Measurements from ENCODE around the gene ARHGAP25. TPM values are rescaled to one million over a fixed set of nuclear protein-coding genes. Genes with fewer than 3 reads are reported as not detected.

The ARHGAP25 gene
- total RNA-seq, 1 experiment from 2014 or later, result not detected

DNA sequence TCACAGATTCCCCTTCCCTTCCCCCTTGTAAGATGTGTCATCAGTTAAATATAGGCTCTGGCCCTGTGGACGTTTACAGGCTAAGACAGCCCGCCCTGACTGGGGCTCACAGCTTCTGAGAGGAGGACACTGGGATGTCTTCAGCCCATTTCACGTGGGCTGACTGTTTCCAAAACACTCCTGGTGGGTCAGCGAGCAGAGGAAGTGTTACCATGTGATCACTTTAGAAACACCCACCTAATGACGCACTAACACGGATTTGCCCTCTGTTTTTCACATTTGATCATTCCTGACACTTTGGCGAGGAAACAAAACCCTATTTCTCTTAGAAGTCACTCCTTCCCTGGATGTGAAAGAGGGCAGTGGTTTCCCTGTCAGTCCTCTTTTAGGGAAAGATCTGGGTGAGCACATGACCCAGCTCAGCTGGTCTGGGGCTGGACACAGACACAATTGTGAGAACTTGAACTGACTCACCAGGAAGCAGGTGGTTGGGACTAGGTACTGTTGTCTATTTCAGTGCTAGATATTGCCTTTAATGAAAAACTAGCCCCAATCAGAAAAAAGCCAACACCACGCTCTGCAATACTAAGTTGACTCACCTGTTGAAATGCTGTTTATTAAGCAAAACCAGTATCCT lies 97.7 kb downstream of the ARHGAP25 start:
- H3K4me3 ChIP-seq, result no peak overlapping the region
- peak; percentile 17 to 39 for DNase-seq
- TF ChIP-seq, protein P1, sequence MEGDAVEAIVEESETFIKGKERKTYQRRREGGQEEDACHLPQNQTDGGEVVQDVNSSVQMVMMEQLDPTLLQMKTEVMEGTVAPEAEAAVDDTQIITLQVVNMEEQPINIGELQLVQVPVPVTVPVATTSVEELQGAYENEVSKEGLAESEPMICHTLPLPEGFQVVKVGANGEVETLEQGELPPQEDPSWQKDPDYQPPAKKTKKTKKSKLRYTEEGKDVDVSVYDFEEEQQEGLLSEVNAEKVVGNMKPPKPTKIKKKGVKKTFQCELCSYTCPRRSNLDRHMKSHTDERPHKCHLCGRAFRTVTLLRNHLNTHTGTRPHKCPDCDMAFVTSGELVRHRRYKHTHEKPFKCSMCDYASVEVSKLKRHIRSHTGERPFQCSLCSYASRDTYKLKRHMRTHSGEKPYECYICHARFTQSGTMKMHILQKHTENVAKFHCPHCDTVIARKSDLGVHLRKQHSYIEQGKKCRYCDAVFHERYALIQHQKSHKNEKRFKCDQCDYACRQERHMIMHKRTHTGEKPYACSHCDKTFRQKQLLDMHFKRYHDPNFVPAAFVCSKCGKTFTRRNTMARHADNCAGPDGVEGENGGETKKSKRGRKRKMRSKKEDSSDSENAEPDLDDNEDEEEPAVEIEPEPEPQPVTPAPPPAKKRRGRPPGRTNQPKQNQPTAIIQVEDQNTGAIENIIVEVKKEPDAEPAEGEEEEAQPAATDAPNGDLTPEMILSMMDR (conservative IDR thresholded peaks at IDR 0.05), result no peak
- TF ChIP-seq EZH2 (IDR thresholded peaks at IDR 0.05; ENCODE audit: low read depth), result no peak
- H3K36me3 ChIP-seq (ENCODE audit: low read depth), result no peaks in the 10 kb centered on the region
- ChIA-PET POLR2A (ENCODE audit: unreplicated experiment) (interaction anchor here (0.6 kb wide), 1 partner anchor 47 kb away, joined by 3 read pairs; no protein-coding TSS in a partner anchor), CTCF (no interaction called here)
- intact Hi-C loops (cut with micrococcal nuclease; ENCODE audit: unreplicated experiment), result no loop called here
- H3K27me3 ChIP-seq (ENCODE audit: insufficient read depth, low read depth), result no peaks in the 10 kb centered on the region
- BruUV-seq (replicated peaks), result no TSS peak
- H3K27ac ChIP-seq, result no peak overlapping the region
- no peaks in the 10 kb centered on the region for H4K20me1 ChIP-seq (ENCODE audit: insufficient read depth)
- H3K4me2 ChIP-seq, result no peak overlapping the region
- no peaks in the 10 kb centered on the region for H3K9me2 ChIP-seq (ENCODE audit: insufficient read depth)
- H3K79me2 ChIP-seq (ENCODE audit: low read depth), result no peaks in the 10 kb centered on the region
- H2AFZ ChIP-seq, result peak overlapping the region; percentile 55; the same call in 1 of the 2 replicates
- H3K9me3 ChIP-seq (ENCODE audit: insufficient read depth, low read depth), result no peaks in the 10 kb centered on the region
- H3K4me1 ChIP-seq (replicated peaks; ENCODE audit: insufficient read depth), result no peaks in the 10 kb centered on the region
- no peaks in the 10 kb centered on the region for H3F3A ChIP-seq (ENCODE audit: insufficient read depth, low read depth)

DNA sequence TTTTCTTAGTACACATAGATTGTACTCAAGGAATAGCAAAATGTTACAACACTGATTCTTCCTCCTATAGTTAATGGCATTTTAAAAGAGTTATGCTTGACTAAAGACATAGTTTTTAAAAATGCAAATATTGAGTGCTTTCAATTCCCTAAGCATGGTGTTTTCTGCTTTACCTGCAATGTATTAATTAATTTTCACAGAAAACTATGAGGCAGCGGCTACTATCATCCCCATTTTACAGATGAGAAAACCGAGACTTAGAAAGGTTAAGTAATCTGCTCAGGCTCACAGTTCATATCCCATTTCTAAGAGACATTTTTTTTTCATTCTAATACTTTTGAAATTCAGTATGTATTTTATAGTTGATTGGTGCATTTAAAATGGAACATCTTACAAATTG lies 98.6 kb downstream of the ARHGAP25 start:
- H3K27ac ChIP-seq, result no peak overlapping the region
- intact Hi-C loops (cut with micrococcal nuclease; ENCODE audit: unreplicated experiment), result no loop called here

DNA sequence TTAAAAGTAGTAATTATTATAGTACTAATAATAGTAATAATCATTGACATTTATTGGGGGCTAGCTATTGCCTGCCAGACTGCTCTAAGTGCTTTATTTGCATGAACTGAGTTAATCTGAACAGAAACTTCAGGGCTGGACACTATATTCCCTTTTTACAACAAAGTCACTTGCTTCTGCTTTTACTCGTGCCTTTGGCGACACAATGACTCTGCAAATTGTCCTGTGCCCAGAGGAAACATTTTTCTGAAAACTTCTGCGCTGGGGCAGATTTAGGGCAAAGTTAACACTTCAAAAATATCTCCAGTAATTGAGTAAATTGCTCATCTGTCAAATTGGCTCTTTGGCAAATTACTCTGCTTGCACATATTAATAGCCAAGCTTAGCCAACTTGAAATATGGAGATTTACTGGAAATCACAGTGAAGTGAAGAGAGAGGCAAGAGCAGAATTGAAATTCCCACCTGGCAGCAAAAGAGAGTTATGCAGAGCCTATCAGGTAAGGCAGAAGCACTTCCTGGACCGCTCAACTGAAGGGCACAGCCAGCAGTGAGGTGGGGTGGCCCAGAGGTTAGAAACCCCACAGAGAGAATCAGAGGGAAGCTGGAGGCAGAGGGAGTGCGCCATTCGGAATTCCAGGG lies 100.2 kb downstream of the ARHGAP25 start:
- TF ChIP-seq EZH2 (IDR thresholded peaks at IDR 0.05; ENCODE audit: low read depth), result no peak
- TF ChIP-seq, protein P1 (conservative IDR thresholded peaks at IDR 0.05), result no peak
- Histone ChIP-seq H4K20me1 (ENCODE audit: insufficient read depth) (no peaks in the 10 kb centered on the region), H3K4me3 (no peak overlapping the region), H2AFZ (no peak overlapping the region), H3K9me2 (ENCODE audit: insufficient read depth) (no peaks in the 10 kb centered on the region), H3K36me3 (ENCODE audit: low read depth) (no peaks in the 10 kb centered on the region), H3K4me2 (no peak overlapping the region), H3F3A (ENCODE audit: insufficient read depth, low read depth) (no peaks in the 10 kb centered on the region), H3K27ac (no peak overlapping the region), H3K79me2 (ENCODE audit: low read depth) (no peaks in the 10 kb centered on the region), H3K9me3 (ENCODE audit: insufficient read depth, low read depth) (no peaks in the 10 kb centered on the region), H3K27me3 (ENCODE audit: insufficient read depth, low read depth) (no peaks in the 10 kb centered on the region), H3K4me1 (replicated peaks; ENCODE audit: insufficient read depth) (no peaks in the 10 kb centered on the region)
- no TSS peak for BruUV-seq (replicated peaks)
- no peak for DNase-seq
- ChIA-PET CTCF (no interaction called here), POLR2A (ENCODE audit: unreplicated experiment) (no interaction called here)
- intact Hi-C loops (cut with micrococcal nuclease; ENCODE audit: unreplicated experiment), result no loop called here

More for the DNA sequence above, 98.6 kb downstream of the ARHGAP25 start:
- Histone ChIP-seq H2AFZ (no peak overlapping the region), H3K4me2 (no peak overlapping the region), H3K79me2 (ENCODE audit: low read depth) (no peaks in the 10 kb centered on the region), H3K9me2 (ENCODE audit: insufficient read depth) (no peaks in the 10 kb centered on the region), H3K9me3 (ENCODE audit: insufficient read depth, low read depth) (no peaks in the 10 kb centered on the region), H3K4me1 (replicated peaks; ENCODE audit: insufficient read depth) (no peaks in the 10 kb centered on the region), H3K27me3 (ENCODE audit: insufficient read depth, low read depth) (no peaks in the 10 kb centered on the region), H4K20me1 (ENCODE audit: insufficient read depth) (no peaks in the 10 kb centered on the region), H3F3A (ENCODE audit: insufficient read depth, low read depth) (no peaks in the 10 kb centered on the region), H3K4me3 (no peak overlapping the region), H3K36me3 (ENCODE audit: low read depth) (no peaks in the 10 kb centered on the region)
- no peak for DNase-seq
- no peak for TF ChIP-seq EZH2 (IDR thresholded peaks at IDR 0.05; ENCODE audit: low read depth)
- TF ChIP-seq, protein P1 (conservative IDR thresholded peaks at IDR 0.05), result no peak
- CTCF ChIA-PET, result no interaction called here
- POLR2A ChIA-PET (ENCODE audit: unreplicated experiment), result interaction anchor here (0.6 kb wide), 1 partner anchor 46 kb away, joined by 3 read pairs; no protein-coding TSS in a partner anchor
- no TSS peak for BruUV-seq (replicated peaks)

Data from PC-9 (cell line).